Adrenal gland (tissue), 12 donors: ENCODE results near the gene FOXJ2. TPM values are rescaled to one million over a fixed set of nuclear protein-coding genes. Genes with fewer than 3 reads are reported as not detected.
"Not testable (repeated sequence)": the region's sequence is repeated elsewhere in the genome, so short reads cannot be mapped to it uniquely, and the experiment has no call there.

Experiments
- DNase-seq, 7 donors: peaks; one replicate each; pipeline ENCODE4 v3.0.0-alpha.2; 2019 to 2020
- H3K27ac ChIP-seq, 5 donors: fragments of 200-600 bp; sonication (generic) in 4 of 5; 1 replicate in 3 of 5; 2 replicates in 2 of 5; pipeline versions ENCODE4 v1.5.1 to v1.8.0; 2016 to 2020; ENCODE audit warnings: mild to moderate bottlenecking in 1 of 5
- H3K27me3 ChIP-seq: fragments of 200-600 bp; 2 replicates; pipeline ENCODE4 v1.8.0; 2021
- H3K36me3 ChIP-seq, 2 donors: fragments of 200-600 bp; replicated peaks in 1 of 2; 1 replicate in 1 of 2; 2 replicates in 1 of 2; pipeline versions ENCODE4 v1.5.1 to v1.8.0; 2018 to 2022
- H3K4me1 ChIP-seq, 2 donors: fragments of 200-600 bp; replicated peaks in 1 of 2; 1 replicate in 1 of 2; 2 replicates in 1 of 2; pipeline versions ENCODE4 v1.5.1 to v1.8.0; 2018 to 2021
- H3K4me3 ChIP-seq, 4 donors: fragments of 200-600 bp; sonication (generic) in 3 of 4; one replicate each; pipeline ENCODE4 v1.5.1; 2016 to 2018
- H3K9me3 ChIP-seq, 3 donors: fragments of 200-600 bp; sonication (generic) in 1 of 3; replicated peaks in 1 of 3; 1 replicate in 2 of 3; 2 replicates in 1 of 3; pipeline versions ENCODE4 v1.5.1 to v1.8.0; 2016 to 2021
- CTCF ChIP-seq, 6 experiments: fragments of 450-650 bp in 4 of 6; fragments of 200-600 bp in 2 of 6; sonication (generic) in 1 of 6; IDR thresholded peaks; 1 replicate in 5 of 6; 2 replicates in 1 of 6; pipeline versions ENCODE4 v1.5.1 to v1.8.0; 2016 to 2021; ENCODE audit warnings: antibody characterized with exemption in 6 of 6, mild to moderate bottlenecking in 2 of 6, moderate library complexity in 1 of 6
- POLR2A ChIP-seq, 2 donors: fragments of 450-650 bp; IDR thresholded peaks; one replicate each; pipeline ENCODE4 v1.6.1; 2017; ENCODE audit warnings: antibody characterized with exemption in 2 of 2, mild to moderate bottlenecking in 2 of 2, moderate library complexity in 1 of 2
- WGBS, 4 donors: extraction: QIAGEN DNeasy Blood & Tissue Kit in 2 of 4; methylation state at CpG; one replicate each; pipeline versions ENCODE4 v1.1.5 to v1.1.7; 2013 to 2017; 5-methylcytosine and 5-hydroxymethylcytosine counted together
- intact Hi-C, 2 donors: fragments of 100-400 bp; cut with DNase I; formaldehyde crosslinking; loops; one replicate each; pipeline versions ENCODE4 v1.14.1 to v1.15.0; 2022 to 2023
- polyA plus RNA-seq, 3 donors: library from polyadenylated mRNA; stranded (reverse); fragments of 200-250 nt in 2 of 3; fragments of 350-450 nt in 1 of 3; fragmentation: Illumina TruSeq in 1 of 3; extraction: RNeasy Lipid Tissue Mini Kit (QIAGEN cat#74804) in 1 of 3; gene quantifications; one replicate each; pipeline ENCODE4 v1.2.3, GENCODE V29; 2013 to 2014
- total RNA-seq, 9 donors: library from RNA; depleted of rRNA in 4 of 9; stranded (reverse); fragments of >200 nt in 4 of 9; fragments of 120-200 nt in 1 of 9; fragmentation: NEBNext Ultra II Directional in 1 of 9; extraction: Animal tissue kit (Norgen Biotek cat#: 25700) in 1 of 9; gene quantifications; one replicate each; pipeline versions ENCODE4 v1.1.0 to v1.2.4, GENCODE V29; 2013 to 2023
- donor health status: healthy with polysubstance abuse.
- donor health status: Bipolar disorder and iron deficiency.
- donor health status: DM: yes; HTN: yes; CAD: no.
- donor health status: DM: no; HTN: no; CAD: no.
- donor health status: DM: no; HTN: no; CAD: no.
- donor health status: DM: yes; HTN: yes; CAD: no.

FOXJ2 gene
- total and polyA plus RNA-seq, 12 donors: 7.1 to 20.8 (median 12.8) TPM

GRCh38 chr12:8069582-8069981 is 37.1 kb downstream of the FOXJ2 start:
- H3K36me3 ChIP-seq: no peaks in the 10 kb centered on the region
- no peaks in the 10 kb centered on the region for H3K27me3 ChIP-seq
- intact Hi-C loops: no loop called here
- TF ChIP-seq POLR2A (IDR thresholded peaks at IDR 0.05) (no peak), CTCF (IDR thresholded peaks at IDR 0.05) (no peak)
- no peaks in the 10 kb centered on the region for H3K9me3 ChIP-seq
- DNase-seq: no peak
- H3K27ac ChIP-seq: peak overlapping the region in 1 of 5 donors; percentile 77
- H3K4me1 ChIP-seq: no peaks in the 10 kb centered on the region
- H3K4me3 ChIP-seq: no peak overlapping the region

- DNase-seq, H3K4me3 ChIP-seq, H3K27ac ChIP-seq, H3K36me3 ChIP-seq, H3K9me3 ChIP-seq, H3K4me1 ChIP-seq, H3K27me3 ChIP-seq, intact Hi-C loops: not testable (repeated sequence)
- 80 to 90% (median 85%) methylated on average over 3 of the region's 3 CpGs for WGBS, 4 donors
Measured at GRCh38 chr12:8071820-8072219, 39.3 kb downstream of the FOXJ2 start.

GRCh38 chr12:8075935-8076334 is 43.4 kb downstream of the FOXJ2 start:
- Histone ChIP-seq H3K36me3 (no peaks in the 10 kb centered on the region), H3K4me1 (peaks cover 5 to 14% of the 10 kb centered on the region in 2 donors), H3K27me3 (no peaks in the 10 kb centered on the region), H3K9me3 (no peaks in the 10 kb centered on the region), H3K27ac (no peak overlapping the region), H3K4me3 (no peak overlapping the region)
- TF ChIP-seq POLR2A (IDR thresholded peaks at IDR 0.05): no peak
- no peak for TF ChIP-seq CTCF (IDR thresholded peaks at IDR 0.05)
- 76 to 84% (median 79%) methylated on average over 6 of the region's 6 CpGs for WGBS, 4 donors
- no peak for DNase-seq
- intact Hi-C loops: no loop called here

DNA sequence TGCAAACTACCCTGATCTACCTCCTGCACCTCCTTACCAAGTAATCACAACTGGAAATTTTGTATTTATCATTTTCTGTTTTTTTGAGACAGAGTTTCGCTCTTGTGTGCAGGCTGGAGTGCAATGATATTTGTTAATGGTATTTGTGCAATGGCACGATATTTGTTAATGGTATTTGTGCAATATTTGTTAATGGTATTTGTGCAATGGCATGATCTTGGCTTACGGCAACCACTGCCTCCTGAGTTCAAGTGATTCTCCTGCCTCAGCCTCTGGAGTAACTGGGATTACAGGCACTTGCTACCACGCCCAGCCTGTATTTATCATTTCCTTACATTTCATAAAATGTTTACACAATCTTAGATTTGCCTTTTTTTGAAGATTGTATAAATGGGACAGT is 43.9 kb downstream of the FOXJ2 start:
- intact Hi-C loops: no loop called here
- Histone ChIP-seq H3K4me3 (no peak overlapping the region), H3K27ac (no peak overlapping the region), H3K9me3 (no peaks in the 10 kb centered on the region), H3K27me3 (no peaks in the 10 kb centered on the region), H3K4me1 (peaks cover 9 to 15% of the 10 kb centered on the region in 2 donors), H3K36me3 (no peaks in the 10 kb centered on the region)
- TF ChIP-seq POLR2A (IDR thresholded peaks at IDR 0.05) (no peak), CTCF (IDR thresholded peaks at IDR 0.05) (no peak)
- DNase-seq: no peak
- 81 to 87% (median 82%) methylated on average over 4 of the region's 4 CpGs for WGBS, 4 donors

GRCh38 chr12:8077207-8077606 is 44.7 kb downstream of the FOXJ2 start:
- WGBS, 4 donors: 53 to 67% (median 56%) methylated on average over 4 of the region's 4 CpGs
- TF ChIP-seq POLR2A (IDR thresholded peaks at IDR 0.05) (no peak), CTCF (IDR thresholded peaks at IDR 0.05) (no peak)
- H3K4me3 ChIP-seq: no peak overlapping the region
- no peaks in the 10 kb centered on the region for H3K36me3 ChIP-seq
- H3K27ac ChIP-seq: no peak overlapping the region
- H3K4me1 ChIP-seq: peaks cover 10 to 15% of the 10 kb centered on the region in 2 donors
- H3K9me3 ChIP-seq: no peaks in the 10 kb centered on the region
- intact Hi-C loops: no loop called here
- DNase-seq: no peak
- no peaks in the 10 kb centered on the region for H3K27me3 ChIP-seq
